Kidney tubule cell (primary cell): ENCODE measurements around the gene ZNF468.
A peak's percentile ranks its signal among the peaks of the same experiment; 100 is the strongest.
"Not testable (repeated sequence)": the region's sequence is repeated elsewhere in the genome, so short reads cannot be mapped to it uniquely, and the experiment has no call there.

Experiments used
- DNase-seq: peaks from one replicate; pipeline ENCODE4 v3.0.0-alpha.2; 2018; ENCODE audit warnings: low spot score

Gene ZNF468

DNA sequence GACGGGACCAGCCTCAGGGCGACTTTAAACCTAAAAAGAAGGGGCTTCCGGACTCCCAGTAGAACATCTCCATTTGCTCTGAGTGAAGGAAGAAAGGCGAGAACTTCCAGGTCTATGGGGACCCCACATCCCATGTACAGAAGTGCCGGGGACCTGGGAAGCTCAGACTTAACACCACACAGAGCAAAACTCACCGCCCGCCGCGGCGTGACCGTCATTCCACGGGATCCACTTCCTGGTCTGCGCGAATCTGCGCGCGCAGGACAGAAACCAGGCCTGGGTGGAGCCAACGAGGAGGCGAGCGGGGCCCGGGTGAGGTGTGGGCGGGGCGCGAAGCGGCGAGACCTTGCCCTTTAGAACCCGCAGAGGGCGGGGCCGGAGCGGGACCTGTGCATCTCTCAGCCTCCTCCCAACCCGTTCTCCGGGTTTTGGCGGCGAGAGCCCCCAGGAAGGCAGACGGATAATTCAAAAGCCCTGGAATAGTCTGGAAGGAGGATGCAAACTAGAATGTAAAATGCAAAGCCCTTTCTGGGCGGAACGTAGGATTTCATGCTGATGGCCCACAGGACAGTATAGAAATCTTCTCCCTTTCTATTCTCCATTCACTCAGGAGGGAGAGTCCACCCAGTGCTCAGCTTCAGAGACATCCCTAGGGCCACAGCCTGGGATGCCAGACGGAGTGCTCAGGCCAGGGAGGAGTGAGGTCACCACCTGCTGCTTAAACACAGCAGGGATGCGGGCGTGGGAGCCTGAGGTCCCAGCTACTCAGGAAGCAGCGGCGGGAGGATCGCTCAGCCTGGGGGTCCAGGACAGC, at the start of gene ZNF468:
Gene ZNF468 (minus strand): TSS at position 242 of the 814 bp plus-strand sequence. CDS start 3,347 bp downstream, outside the sequence.
- peak; percentile 86 for DNase-seq

DNA sequence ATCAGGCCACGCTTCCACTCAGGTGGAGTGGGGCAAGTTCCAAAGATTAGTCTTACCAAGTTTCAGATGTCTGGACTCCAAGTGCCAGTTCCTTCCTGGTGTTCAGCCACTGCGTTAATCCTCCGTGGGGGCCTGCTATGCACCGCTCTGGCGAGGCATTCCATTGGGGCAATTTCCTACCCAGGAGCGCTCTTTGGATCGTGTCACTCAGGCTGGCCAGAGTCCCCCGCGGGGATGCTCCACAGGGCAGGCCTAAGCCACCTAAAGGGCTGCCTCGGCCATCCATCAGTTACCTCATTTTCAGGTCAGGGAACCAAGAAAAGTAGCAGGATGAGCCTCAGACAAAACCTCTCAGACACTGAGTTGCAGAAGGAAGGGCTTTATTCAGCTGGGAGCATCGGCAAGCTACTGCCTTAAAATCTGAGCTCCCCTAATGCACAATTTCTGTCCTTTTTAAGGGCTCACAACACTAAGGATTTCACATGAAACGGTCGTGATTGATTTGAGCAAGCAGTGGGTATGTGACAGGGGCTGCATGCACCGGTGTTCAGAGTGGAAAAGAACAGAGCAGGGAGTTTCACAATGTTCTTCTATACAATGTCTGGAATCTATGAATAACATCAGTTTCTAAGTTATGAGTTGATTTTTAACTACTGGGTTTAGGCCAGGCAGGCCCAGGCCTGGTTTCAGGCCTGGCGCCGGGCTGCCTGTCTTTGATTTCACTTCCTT, 46.8 kb upstream of the ZNF468 start:
- peak; percentile 34 for DNase-seq

DNA sequence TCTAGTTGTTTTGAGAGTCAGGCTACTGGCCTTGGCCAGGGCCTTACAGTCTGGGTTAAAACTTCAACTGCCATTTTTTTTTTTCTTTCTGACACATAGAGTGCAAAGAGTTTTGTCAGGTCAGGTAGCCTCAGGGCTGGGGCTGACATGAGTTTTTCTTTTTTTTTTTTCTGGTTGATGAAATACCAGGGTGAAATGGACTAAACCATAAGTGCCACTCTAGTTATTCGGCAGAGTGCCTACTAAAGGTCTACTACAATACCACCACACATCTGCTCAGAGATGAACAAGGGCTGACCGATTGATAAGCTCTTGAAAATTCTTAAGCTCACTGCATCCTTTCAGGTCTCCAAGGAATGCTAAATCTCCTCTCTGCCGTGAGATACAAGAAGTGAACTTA, 44.4 kb upstream of the ZNF468 start:
- peak; percentile 48 for DNase-seq

DNA sequence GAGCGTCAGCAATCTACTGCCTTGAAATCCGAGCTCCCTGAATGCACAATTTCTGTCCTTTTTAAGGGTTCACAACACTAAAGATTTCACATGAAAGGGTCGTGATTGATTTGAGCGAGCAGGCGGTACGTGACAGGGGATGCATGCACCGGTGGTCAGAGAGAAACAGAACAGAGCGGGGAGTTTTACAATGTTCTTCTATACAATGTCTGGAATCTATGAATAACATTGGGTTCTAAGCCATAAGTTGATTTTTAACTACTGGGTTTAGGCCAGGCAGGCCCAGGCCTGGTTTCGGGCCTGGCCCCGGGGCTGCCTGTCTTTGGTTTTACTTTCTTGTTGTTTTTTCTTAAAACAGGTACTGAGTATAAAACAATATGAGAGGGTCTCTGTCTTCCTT, 41.2 kb upstream of the ZNF468 start:
- peak; percentile 58 for DNase-seq

DNA sequence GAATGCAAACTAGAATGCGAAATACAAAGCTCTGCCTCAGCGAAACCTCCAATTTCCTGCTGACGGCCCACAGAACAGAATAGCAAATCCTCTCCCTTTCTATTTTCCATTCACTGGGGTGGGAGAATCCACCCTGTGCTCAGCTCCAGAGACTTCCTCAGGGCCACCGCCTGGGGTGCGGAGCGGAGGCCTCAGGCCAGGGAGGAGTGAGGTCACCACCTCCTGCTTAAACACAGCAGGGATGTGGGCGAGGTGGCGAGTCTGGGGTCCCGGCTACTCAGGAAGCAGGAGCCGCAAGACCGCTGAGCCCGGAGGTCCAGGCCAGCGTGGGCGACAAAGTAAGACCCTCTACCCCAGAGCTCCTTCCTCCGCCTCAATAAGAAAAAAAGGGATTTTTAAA, 40.7 kb upstream of the ZNF468 start:
- peak; percentile 11 for DNase-seq

DNA sequence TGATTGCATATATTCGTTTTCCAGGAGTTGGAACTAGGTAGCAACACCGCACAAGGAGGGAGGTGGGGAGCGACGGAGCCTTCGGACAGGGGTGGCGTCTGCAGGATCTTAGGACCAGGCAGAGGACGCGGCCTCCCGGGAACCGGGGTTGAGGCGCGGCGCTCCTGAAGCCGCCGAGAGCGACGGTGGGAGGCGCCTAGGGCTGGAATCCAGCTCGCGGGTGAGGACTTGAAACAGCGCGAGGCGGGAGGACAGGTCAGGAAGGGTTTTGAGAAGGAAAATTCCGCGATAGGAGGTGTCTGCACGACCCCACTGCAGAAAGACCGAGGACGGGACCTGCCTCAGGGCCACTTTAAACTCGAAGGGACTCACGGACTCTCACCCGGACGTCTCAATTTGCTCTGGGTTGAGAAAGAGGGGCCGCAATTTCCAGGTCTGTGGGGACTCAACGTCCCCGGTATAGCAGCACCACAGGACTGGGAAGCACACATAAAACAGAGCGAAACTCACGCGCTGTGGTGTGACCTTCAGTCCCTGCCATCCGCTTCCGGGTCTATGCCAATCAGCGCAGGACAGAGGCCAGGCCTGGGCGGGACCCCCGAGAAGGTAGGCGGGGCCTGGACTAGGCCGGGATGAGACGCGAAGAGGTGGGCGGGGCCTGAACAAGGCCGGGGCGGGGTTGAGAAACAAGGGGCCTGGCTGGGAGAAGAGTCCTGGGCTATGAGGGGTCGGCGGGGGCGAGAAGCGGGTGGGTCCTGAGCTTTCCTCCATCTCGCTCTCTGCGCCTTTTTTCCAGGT, 39.9 kb upstream of the ZNF468 start, which contains the start of gene ZNF320:
Gene ZNF320 (minus strand): TSS at position 498 of the 798 bp plus-strand sequence. CDS start 7,380 bp downstream, outside the sequence.
- peak; percentile 94 for DNase-seq

DNA sequence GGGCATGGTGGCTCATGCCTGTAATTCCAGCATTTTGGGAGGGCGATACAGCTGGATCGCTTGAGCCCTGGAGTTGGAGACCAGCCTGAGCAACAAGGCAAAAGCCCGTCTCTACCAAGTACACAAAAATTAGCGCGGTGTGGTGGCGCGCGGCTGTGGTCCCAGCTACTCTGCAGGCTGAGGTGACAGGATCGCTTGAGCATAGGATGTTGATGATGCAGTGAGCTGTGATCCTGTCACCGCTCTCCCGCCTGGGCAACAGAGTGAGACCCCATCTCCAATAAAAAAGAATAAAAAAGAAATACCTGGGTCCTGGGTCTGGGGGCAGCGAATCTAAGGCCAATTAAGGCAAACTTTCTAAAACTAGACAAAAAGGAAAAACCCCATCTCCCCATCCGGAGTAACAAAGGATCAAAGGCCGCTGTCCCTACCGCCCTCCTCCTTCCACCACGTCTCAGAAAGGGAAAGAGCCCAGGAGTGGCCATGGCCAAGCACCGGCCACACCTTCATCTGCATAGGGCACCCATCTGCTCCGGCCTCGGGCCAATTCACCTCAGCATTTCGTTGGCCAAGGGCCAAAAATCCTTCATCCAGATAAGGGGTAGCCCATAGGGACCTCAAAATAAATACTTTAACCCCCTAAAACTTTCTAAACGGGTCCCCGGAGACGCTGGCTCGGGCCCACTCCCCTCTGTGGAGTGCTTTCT, 39.2 kb upstream of the ZNF468 start:
- peak; percentile 73 for DNase-seq

DNA sequence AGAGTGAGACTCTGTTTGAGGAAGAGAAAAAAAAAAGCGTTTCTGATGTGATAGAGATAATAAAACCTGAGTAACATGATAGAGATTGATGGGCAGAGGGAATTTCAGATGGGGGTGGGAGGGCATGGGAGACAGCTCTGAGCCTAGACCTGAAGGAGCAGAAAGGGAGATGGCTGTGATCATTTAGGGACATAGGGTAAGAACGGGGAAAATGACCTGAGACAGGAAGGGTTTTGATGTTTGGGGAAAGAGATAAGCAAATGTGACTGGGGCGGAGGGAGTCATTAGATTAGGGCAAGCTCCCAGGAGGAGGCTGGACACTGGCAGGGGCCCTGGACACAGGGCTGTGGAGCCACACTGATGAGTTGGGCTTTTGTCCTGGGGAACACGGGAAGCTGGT, 33.9 kb upstream of the ZNF468 start:
- DNase-seq: no peak

DNA sequence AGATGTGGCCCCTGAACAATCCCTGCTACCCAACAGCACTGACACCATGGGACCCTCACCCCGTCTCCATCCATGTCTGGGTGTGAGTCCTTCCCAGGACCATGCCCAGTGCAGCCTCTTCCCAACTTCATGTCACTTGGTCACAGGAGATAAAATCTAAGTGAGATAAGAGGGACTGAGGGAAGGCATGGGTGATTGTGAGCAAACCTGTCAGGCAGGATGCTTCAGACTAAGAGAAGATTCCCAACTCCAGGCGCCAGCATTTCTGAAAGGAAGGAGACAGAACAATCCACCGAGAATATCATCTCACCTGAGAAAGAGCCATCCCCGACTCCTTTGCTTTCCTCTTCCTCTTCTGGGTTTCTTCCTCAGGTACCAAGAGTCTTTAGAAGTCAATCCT, 32.5 kb upstream of the ZNF468 start:
- DNase-seq: no peak

DNA sequence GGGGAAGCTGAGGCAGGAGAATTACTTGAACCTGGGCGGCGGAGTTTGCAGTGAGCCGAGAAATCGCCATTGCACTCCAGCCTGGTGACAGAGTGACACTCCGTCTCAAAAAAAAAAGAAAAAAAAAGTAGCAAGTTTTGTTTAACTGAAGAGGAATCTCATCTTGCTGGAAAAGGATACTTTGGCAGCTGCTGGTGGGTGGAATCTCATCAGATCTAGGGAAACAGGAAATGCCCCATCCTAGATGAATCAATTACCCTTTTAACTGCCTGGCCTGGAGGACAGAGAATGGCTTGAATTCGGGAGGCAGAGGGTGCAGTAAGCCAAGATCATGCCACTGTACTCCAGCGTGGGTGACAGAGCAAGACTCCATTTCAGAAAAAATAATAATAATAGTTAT, 31.7 kb upstream of the ZNF468 start:
- no peak for DNase-seq

DNA sequence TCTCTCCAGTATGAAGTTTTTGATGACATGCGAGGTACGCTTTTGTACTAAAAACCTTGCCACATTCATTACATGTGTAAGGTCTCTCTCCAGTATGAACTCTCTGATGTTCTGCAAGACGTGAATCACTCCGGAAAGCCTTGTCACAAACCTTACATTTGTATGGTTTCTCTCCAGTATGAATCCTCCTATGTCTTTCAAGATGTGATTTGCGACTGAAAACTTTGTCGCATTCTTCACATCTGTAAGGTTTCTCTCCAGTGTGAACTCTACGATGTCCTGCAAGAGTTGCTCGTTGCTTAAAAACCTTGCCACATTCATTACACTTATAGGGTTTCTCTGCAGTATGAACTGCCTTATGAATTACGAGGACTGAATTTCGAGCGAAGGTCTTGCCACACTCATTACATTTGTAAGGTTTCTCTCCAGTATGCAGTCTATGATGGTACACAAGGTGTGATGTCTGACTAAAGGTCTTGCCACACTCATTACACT, 23.5 kb upstream of the ZNF468 start:
- no peak for DNase-seq

DNA sequence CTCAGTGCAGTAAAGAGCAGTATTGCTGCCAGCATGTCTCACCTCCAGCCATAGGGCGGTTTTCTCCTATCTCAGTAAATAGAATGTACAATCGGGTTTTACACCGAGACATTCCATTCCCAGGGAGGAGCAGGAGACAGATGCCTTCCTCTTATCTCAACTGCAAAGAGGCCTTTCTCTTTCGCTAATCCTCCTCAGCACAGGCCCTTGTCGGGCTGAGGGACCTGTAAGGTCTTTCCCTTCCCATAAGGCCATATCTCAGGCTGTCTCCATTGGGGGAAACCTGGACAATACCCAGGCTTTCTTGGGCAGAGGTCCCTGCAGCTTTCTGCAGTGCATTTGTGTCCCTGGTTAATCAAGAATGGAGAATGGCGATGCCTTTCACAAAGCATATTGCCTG, 15.6 kb upstream of the ZNF468 start:
- DNase-seq: not testable (repeated sequence)

DNA sequence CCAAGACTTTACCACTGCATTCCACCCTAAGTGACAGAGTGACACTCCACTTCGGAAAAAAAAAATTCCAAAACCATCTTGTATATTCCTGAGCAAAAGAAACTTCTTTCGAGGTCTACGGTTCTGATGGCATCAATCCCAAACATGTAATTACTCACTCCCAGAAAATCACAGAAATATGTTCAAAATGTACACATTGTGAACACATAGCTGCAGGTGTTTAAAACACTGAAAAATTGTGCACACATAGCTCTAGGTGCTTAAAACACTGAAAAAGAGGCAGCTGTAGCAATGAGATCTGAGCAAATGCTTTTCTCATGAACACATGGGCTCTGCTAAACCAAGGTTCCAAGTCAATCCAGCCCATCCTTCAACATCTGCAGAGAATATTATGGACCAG, 14.0 kb upstream of the ZNF468 start:
- no peak for DNase-seq

DNA sequence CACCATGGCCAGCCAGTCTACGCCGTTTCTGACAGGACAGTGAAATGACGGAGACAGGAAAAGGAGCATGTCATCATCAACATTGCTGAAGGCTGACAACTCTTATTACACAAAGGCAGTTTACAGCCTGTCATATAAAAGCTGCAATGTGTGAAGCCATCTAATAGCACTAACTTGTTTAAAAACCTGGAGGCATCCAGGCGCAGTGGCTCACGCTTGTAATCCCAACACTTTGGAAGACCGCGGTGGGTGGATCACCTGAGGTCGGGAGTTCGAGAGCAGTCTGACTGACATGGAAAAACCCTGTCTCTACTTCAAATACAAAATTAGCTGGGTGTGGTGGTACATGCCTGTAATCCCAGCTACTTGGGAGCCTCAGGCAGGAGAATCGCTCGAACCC, 10.6 kb upstream of the ZNF468 start:
- DNase-seq: not testable (repeated sequence)

DNA sequence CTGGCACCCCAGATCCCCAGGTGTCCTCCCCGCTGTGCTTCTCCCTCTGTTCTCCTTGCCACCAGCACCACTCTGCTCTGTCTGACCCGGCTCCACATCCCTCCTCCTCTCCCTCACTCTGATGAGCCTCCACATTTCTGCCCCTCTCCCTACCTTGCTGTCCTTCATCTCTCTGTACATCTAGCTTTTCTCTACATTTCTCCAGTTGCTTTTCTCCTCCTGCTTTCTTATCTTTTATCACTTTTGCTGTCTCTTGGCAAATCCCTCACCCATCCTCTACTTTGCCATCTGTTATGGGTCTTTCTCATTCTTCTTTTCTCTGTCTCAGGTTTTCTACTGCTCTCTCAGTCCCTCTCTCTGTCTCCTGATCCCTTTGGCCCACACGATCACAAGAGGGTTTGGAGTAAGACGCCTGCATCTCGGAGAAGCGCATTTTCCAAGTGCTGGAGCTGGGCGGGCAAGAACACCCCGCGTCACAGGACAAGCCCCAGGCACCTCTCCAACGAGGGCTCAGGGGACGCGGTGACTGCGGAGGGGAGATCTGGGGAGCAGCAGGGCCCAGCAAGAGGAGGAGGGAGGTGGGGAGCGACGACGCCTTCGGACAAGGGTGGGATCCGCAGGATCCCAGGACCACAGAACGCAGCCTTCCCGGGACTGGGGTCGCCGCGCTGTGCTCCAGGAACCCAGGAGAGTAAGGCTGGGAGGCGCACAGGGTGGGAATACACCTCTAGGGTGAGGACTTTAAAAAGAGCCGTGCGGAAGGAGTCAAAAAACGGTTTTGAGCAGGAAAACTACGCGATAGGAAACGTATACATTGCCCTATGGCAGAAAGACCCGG, 660 bp downstream of the ZNF468 start:
- DNase-seq: peak; percentile 4

DNA sequence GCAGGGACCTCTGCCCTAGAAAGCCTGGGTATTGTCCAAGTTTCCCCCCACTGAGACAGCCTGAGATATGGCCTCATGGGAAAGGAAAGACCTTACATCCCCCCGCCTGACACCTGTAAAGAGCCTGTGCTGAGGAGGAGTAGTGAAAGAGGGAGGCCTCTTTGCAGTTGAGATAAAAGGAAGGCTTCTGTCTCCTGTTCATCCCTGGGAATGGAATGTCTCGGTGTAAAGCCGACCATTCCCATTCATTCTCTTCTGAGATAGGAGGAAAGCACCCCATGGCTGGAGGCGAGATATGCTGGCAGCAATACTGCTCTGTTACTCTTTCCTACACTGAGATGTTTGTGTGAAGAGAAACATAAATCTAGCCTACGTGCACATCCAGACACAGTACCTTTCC, 10.1 kb downstream of the ZNF468 start:
- not testable (repeated sequence) for DNase-seq

DNA sequence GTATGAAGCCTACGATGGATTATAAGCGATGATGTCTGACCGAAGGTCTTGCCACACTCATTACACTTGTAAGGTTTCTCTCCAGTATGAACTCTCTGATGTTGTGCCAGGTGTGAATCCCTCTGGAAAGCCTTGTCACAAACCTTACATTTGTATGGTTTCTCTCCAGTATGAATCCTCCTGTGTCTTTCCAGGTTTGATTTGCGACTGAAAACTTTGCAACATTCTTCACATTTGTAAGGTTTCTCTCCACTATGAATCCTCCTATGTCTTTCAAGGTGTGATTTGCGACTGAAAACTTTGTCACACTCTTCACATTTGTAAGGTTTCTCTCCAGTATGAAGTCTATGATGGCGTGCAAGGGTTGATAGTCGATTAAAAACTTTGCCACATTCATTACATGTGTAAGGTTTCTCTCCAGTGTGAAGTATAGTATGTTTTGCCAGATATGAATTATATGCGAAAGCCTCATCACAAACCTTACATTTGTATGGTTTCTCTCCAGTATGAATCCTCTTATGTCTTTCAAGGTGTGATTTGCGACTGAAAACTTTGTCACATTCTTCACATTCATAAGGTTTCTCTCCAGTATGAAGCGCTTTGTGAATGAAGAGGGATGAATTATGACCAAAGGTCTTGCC, 16.5 kb downstream of the ZNF468 start:
- DNase-seq: not testable (repeated sequence)

DNA sequence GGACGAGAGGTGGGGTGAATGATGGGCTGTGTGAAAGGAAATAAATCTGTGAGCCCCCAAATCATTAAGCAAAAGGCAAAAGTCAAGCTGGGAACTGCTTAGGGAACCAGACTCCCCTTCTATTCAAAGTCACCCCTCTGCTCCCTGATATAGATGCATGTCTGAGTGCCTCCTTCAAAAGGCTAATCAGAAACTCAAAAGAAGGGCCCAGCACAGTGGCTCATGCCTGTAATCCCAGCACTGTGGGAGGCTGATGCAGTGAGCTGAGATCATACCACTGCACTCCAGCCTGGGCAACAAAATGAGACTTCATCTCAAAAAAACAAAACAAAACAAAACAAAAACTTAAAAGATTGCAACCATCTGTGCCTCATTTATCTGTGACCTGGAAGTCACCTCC, 23.1 kb downstream of the ZNF468 start:
- not testable (repeated sequence) for DNase-seq

DNA sequence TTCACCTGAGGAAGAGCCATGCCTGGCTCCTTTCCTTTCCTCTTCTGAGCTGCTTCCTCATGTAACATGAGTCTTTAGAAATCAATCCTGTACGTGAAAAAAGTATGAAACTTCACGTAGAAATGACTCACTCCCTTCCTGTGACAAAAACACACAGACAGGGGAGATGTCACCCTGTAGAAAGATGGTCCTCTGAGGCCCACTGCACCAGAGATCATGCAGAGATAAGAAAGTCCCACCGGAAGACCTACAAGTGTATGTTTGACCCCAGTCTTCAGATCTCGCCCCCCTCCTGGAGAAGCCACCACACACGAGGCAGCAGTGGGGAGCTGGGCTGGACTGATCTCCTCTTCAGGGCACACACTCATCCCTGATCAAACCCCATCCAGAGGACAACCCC, 23.9 kb downstream of the ZNF468 start:
- not testable (repeated sequence) for DNase-seq

DNA sequence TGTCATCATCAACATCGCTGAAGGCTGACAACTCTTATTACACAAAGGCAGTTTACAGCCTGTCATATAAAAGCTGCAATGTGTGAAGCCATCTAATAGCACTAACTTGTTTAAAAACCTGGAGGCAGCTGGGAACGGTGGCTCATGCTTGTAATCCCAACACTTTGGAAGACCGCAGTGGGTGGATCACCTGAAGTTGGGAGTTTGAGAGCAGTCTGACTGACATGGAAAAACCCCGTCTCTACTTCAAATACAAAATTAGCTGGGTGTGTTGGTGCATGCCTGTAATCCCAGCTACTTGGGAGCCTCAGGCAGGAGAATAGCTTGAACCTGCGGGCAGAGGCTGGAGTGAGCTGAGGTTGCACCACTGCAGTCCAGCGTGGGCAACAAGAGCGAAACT, 27.6 kb downstream of the ZNF468 start:
- DNase-seq: not testable (repeated sequence)
